ENCODE data around the gene PPARG.
"Not testable (repeated sequence)": the region's sequence is repeated elsewhere in the genome, so short reads cannot be mapped to it uniquely, and the experiment has no call there.

Gene PPARG

DNA sequence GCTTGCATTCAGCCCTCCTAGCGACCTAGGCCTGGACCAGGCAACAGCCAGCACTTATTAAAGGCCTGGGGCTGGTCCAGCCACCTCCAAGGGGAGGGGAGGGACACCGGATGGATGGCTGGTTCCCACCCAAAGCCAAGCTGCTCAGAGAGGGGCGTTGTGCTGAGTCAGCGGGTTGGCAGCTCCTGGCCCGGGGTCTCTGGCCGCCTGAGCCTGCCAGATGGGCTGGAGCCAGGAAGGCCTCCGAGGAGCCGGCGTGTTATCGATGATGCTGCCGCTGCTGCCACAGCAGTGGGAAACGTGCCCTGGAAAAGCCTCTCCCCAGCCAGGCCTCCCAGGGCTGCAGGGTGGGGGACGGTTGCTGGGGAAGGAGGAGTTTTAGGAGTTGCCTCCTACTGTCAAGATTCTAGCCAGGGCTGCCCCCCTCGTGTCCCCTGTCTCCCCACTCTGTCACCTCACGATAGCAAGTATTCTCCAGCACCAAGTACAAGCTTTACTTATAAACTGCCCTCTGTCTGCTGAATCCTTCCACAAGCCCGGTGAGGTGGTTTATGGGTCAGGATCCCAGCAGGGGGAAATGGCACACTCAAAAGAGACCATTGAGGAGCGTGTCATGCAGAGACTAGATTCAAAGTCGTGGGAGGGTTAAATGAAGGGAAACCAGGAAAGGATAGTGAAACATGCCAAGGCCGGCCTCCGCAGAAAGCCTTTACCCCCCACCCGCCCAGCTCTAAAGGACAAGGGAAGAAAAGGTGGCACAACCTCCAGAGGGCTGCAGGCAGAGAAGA lies 152.3 kb downstream of the PPARG start:
- DNase-seq (ENCODE audit: low read depth in 2 of 2), result no peak

DNA sequence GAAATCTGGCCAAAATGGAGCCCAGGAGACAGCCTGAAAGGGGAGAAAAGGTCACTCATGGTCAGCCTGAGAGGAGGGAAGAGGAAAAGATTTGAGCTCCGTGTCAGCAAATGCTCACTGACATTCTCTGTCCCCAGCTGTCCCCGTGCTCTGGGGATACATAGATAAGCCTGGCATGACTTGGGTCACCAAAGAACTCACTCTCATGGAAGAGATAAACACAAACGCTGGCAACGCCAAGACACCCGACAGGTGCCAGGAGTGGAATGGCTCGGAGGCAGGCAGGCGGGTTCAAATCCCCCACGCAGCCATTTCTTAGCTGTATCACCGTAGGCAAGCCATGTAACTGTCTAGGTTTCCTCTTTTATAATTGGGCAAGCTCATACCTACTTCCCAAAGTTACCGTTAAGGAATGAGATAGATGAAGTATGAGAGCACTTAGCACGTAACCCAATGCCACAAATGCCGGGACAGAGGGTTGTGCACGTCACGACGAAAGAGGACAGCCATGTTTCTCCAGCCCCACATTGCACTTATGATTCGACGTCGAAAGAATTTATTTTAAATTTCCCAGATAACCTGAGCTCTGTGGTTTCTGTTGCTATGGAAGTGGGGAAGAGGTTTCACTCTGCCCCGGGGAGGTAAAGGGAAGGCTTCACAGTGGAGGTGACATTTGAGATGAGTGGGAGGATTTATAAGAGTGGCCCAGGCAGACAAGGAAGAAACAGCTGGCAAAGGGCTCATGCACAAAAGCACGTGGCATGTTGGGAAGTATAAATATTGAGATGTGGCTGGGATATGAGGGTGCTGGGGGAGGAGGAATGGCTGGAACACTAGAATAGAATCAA lies 154.0 kb downstream of the PPARG start:
- DNase-seq (ENCODE audit: low read depth in 2 of 2), result no peak

DNA sequence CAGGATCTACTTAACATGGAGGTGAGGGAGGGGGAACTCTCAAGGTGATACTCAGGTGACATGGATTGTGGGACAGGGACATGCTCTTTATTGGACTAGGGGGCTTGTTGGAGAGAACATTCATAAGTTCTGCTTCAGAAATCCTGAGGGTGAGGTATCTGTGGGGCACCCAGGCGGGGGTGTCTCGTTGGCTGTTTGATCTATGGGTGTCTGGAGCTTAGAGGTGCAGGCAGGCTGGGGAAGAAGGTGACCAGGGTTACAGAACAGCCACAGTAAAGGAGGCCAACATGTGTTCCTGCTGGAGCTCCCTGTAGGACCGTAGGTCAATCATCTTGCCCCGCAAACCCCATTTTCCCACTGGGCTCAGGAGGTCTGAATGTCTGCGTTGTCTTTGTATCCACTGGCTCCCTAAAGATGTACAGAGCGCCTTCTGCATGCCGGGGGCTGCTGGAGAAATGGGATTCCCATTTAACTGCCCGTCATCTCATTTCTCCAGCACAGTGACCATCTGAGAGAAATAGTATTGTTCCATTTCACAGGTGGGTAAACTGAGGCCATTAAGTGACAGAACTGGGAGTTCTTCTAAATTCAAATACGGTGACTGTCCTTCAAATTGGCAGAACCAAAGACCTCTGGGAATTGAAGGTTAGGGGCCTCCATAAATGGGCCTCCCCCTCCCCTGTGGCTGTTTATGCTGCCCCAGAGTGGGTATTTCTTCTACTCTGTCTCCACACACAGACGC lies 155.1 kb downstream of the PPARG start:
- no peak for DNase-seq (ENCODE audit: low read depth in 2 of 2)

DNA sequence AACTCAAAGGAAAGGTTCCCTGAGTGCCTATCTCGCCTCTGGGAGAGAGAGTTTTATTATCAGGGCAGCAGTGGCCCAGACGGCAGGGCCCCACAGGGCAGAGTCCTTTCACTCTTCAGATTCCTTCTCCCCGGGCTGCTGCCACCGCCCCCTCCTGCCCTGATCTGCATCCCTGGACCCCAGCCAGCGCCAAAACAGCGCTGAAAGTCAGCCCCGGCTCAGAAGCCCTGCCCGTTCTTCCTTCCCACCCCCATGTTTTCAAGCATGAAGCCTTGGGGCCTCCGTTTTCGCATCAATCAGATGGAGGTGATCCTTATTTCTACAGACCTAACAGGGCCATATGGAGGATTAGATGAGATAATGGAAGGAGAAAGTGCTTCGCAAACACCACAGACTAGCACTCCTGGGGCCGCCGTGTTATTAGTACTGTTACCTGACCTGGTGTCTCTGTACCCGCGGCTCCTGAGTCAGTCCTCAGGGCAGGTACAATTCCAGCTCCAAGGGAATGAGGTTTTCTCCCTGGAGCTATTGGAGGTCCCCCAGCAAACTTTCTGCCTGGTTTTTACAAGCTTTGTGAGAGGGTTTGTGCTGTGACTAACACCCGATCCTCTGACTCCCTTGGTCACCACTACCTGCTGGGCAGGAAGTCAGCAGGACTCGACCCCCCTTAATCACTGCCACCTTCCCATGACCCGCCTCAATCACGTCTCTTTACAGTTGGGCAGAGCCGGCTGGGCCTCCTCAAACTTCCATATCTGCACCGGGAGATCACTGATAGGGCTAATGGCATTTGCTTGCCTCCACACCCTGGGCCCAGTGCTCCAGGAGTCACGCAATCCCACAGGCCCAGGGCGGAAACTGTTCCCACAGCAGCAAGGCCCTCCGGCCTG lies 156.0 kb downstream of the PPARG start:
- no peak for DNase-seq (ENCODE audit: low read depth in 2 of 2)

DNA sequence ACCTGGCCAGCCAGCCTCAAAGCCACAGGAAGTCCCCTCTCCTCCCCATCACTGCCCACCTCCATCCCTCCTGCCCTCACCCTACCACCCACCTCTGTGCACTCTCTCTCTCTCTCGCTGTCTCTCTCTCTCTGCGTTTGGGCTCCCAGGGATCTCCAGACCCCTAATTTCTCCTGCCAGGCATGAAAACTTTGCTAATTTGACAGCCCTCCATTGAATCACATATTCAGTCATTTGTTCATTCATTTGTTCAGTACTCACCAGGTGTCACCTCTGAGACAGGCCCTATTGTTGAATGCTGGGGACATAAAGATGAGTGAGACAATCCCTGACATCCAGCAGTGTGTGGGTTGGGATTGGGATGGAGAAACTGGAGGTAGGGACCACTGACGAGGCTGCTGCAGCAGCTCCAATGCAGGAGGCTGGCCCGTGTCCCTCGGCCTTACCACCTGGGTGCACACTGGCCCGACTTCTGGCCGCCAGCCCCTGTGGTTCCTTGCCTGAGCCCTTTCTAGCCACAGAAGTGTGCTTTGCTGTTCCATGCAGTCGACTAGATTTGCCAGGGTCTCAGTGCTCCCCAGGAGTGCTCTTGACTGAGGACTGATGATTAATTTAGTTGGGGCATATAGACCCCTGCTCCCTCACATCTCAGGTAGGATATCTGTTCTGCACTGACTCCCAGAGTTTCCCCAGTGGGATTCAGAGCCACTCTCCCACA lies 156.8 kb downstream of the PPARG start:
- DNase-seq (ENCODE audit: low read depth in 2 of 2), result no peak

DNA sequence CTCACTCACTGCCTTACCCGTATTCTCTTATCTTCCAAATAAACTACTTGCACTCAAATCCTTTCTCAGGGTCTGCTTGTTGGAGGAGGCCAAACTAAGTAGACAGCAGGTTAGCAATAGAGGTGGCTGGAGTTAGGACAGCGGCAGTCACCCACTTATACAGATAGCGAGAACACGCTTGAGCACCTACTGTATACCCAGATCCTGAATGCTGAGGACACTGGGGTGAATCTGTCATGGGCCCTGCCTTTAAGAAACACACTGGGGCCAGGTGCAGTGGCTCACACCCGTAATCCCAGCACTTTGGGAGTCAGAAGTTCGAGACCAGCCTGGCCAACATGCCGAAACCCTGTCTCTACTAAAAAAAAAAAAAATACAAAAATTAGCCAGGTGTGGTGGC lies 157.4 kb downstream of the PPARG start:
- DNase-seq (ENCODE audit: low read depth in 2 of 2), result no peak

DNA sequence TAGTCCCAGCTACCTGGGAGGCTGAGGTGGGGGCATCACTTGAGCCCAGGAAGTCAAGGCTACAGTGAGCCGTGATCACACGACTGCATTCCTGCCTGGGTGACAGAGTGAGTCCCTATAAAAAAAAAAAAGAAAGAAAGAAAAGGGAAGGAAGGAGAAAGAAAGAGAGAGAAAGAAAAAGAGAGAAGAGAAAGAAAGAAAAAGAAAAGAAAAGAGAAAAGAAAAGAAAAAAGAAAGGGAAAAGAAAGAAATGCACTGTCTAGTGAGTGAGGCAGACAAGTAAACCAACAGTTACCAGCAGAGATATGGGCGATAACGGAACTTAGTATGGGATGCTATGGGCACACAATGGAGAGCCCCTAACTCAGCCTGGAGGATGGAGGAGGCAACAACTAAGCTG lies 158.2 kb downstream of the PPARG start:
- DNase-seq (ENCODE audit: low read depth in 2 of 2), result no peak

DNA sequence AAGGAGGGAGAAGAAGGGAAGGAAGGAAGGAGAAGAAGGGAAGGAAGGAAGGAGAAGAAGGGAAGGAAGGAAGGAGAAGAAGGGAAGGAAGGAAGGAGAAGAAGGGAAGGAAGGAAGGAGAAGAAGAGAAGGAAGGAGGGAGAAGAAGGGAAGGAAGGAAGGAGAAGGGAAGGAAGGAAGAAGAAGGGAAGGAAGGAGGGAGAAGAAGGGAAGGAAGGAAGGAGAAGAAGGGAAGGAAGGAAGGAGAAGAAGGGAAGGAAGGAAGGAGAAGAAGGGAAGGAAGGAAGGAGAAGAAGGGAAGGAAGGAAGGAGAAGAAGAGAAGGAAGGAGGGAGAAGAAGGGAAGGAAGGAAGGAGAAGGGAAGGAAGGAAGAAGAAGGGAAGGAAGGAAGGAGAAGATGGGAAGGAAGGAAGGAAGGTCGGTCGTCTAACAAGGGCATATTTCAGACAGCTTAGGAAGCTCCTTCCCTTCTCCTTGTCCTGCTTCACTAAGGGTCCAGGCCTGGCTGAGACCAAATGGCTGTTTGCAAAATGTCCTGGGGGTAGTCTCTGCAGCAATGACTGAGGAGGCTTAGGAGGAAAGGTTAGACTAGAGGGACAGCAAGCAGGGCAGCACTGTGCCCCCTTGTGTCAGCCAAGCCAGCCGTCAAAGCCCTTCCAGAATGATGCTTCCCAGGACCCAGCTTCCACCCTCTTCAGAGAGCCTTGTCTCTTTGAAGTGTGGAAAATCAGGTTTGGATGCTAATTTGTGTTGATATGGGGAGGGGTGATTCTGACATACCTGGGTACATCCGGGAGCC lies 159.7 kb downstream of the PPARG start:
- not testable (repeated sequence) for DNase-seq (ENCODE audit: low read depth in 2 of 2)

DNA sequence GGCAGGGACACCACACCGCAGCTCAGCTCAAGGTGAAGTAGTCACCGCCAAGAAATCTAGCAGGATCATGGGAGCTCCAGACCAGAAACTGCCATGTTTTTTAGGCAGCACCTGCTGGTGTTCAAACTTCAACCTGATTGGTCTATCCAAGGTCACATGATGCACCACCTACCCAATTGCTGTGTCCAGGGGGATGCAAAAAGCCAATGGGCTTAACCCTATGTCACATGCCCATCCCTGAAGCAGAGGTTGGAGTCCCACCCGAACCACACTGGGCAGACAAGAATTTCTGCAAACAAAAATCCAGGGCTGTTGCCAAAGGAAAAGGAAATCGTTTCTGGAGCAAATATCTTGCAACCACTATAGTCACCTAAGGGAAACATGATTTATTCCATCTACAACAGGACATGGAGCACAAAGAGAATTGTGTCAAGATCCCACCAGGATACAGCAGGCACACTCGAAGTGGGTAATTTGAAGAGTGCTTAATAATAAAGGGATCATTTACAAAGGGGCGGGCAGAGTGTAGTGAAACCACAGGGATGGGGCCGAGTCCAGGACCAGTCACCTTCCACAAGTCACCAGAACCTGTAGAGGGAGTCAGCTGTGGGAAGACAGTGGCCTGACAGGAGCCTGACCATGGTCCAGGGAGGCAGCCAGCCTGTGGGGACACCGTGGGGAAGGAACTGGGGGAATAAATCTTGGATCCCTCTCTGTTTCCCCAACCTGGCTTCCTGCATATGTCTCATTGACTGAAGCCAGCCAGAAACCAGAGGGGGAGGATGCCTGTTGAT lies 161.2 kb downstream of the PPARG start:
- DNase-seq (ENCODE audit: low read depth in 2 of 2), result no peak

DNA sequence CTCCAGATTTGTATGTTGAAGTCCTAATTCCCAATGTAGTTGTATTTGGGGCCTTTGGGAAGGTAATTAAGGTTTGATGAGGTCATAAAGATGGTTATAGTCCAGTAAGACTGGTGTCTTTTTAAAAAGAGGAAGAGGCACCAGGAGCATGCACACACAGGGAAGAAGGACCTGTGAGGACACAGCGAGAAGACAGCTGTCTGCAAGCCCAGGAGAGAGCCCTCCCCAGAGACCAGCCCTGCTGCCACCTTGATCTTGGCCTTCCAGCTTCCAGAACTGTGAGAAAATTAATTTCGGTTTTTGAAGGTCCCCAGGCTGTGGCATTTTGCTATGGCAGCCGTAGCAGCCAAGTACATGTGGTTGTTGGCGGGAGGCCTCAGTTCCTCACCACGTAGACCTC lies 162.6 kb downstream of the PPARG start:
- DNase-seq (ENCODE audit: low read depth in 2 of 2), result no peak

DNA sequence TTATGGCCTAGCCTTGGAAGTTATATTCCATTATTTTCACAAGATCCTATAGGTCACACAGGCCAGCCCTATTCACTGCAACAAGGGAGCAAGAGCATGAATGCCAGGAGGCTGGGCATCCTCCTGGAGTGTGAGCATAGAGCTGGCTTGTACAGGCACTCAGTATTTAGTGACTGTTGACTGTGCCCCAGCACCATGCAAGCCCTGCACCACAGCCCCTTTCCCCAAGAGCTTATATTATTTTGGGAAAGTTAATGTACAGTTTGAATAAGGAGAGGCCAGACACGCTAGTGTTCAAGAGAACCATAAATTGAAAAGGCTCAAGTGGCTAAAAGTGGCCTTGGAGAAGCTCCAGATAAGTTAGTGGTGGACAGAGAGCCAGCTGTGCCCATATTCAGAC lies 163.1 kb downstream of the PPARG start:
- no peak for DNase-seq (ENCODE audit: low read depth in 2 of 2)

DNA sequence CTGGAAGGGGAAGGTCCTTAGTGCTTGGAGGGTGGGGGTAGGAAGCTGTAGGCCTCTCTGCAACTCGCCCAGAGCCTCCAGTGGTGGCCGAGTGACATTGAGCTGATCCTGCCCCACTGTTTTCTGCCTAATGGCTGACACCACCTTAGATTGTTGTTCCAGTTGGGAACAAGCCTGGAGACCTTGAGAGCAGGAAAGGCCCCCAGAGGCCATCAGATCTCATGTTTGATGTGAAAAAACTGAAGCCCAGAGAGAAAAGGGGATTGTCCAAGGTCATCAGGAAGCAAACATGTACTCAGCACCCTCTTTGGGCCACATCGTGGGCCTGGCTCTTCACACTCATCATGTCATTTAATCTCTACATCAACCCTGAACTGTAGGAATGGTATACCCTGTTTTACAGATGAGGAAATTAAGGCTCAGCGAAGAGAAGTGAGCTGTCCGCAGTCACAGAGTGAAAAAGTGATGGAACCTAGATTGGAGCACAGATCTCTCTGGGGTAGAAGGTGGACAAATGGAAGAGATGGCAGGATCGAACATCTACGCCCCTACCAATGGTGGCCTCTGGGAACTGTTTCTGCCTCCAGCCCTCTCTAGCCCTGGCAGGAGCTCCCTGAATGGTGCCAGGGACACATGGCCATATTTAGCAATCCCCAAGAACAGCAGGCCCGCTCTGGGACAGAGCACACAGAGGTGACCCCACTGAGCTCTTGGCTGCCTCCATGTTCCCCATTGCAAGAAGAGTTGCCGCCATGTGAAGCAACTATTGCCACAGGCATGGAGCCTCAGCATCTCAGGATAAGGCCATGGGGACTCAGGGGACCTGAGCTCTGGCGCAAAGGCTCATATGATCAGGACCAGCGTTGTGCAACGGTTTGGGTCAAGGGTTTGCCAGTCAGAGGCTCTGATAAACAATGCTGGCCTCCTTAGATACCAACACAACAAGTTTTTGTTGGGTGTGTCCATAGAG lies 163.8 kb downstream of the PPARG start:
- DNase-seq (ENCODE audit: low read depth in 2 of 2), result no peak

DNA sequence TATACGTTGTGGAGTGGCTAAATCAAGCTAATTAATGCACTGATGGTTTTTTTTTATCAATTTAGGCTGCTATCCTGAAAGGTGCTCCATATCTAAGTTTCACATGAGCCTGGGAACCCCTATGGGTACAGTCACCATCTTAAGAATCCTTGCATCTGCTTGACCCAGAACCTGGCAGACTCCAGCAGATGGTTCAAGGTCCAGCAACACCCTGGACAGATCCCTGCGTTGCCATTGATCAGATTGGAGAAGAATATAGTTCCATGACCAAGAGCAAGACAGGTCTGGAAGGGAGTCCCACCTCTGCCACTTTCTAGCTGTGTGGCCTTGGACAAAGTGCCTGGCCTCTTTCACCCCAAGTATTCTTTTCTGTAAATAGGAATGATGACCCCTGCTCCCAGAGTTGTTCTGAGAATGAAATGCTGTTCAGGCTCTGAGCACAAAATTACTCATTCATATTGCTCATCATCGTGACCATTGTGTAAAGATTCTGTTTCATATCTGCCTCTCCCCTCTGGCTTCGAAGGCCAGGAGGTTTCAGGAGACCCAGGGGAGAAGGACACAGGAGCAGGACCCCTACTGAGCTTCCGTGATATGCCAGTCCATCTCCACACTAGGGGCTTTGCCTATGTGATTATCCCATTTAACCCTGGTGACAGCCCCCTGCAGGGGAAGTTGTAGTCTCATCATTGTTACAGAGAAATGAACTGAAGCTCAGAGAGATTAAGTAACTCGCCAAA lies 165.4 kb downstream of the PPARG start:
- DNase-seq (ENCODE audit: low read depth in 2 of 2), result no peak

DNA sequence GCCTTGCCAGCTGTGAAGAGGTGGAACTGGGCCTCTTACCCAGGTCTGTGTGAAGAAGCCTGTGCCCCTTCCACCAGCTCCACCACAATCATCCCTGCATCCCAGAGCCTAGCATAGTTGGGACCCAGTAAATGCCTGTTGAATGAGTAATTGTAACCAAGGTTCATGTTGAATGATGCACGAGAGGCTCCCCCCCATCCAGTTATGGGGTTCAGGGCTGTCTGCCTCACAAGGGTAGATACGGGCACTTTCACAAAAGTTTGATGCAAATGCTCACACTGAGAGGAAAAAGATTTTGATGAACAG lies 165.9 kb downstream of the PPARG start:
- DNase-seq (ENCODE audit: low read depth in 2 of 2), result no peak

DNA sequence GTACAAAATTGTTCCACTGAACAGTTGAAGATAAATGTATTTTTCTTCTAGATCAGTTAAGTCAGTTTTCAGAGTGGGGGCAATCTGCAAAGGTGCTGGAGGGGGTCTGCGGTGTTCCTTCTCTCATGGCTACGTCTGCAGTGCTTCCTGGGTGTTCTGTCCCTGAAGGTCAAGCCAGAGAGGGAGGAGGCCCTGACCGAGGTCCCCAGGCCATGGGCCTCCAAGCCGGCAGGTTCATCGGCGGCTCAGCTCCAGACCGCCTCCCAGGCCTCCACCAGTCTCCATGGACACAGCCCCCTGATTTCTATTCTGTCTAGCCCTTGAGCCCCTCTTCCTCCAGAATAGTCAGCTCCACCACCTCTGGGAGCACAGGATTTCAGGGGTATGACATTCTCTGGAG lies 166.9 kb downstream of the PPARG start:
- DNase-seq (ENCODE audit: low read depth in 2 of 2), result no peak

DNA sequence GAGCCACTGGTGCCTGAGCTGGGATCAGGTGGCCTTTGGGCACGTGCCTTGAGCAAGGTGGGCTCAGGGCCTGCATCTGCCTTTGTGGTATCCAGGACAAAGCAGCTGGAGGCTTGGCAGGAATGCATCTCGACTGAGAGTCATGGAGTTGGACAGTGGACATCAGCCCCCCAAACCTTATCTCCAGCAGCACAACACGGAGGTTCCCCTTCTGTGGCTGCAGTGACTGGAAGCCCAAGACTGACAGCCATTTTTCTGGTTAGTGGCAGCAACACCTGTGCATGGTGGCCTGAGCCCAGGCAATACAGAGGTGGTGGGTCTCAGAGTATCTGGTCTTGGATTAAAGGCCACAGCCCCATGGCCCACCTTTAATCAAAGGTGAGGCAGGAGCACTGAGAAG lies 167.6 kb downstream of the PPARG start:
- DNase-seq (ENCODE audit: low read depth in 2 of 2), result no peak

DNA sequence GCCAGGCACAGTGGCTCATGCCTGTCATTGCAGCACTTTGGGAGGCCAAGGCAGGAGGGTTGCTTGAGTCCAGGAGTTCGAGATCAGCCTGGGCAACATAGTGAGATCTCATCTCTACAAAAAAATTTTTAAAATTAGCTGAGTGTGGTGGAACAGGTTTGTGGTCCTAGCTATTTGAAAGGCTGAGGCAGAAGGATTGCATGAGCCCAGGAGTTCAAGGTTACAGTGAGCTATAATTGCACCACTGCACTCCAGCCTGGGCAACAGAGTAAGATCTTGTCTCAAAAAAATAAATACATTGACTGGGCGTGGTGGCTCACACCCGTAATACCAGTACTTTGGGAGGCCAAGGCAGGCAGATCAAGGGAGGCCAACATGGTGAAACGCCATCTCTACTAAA lies 168.5 kb downstream of the PPARG start:
- not testable (repeated sequence) for DNase-seq (ENCODE audit: low read depth in 2 of 2)

Measured in activated CD8-positive, alpha-beta memory T cell treated with anti-CD3 and anti-CD28 coated beads for 4 hours (primary cell).